Brain microvascular endothelial cell (primary cell): Measurements from ENCODE around the gene FGD1.
A peak's percentile ranks its signal among the peaks of the same experiment; 100 is the strongest.

ENCODE experiments used
- DNase-seq: peaks from one replicate; pipeline ENCODE4 v3.0.0-alpha.2; 2020
- H3K27ac ChIP-seq: fragments of 250-450 bp; sonication (Bioruptor Pico); 2 replicates; pipeline ENCODE4 v1.5.1; 2020; ENCODE audit warnings: mild to moderate bottlenecking, moderate library complexity
- H3K27me3 ChIP-seq: fragments of 250-450 bp; sonication (Bioruptor Pico); replicated peaks from 2 replicates; pipeline ENCODE4 v1.5.1; 2020; ENCODE audit warnings: mild to moderate bottlenecking
- H3K36me3 ChIP-seq: fragments of 250-450 bp; sonication (Bioruptor Pico); replicated peaks from 2 replicates; pipeline ENCODE4 v1.5.1; 2020; ENCODE audit warnings: mild to moderate bottlenecking
- H3K4me3 ChIP-seq: 2 replicates; pipeline ENCODE4 v1.5.1; 2011; ENCODE audit warnings: low read depth, mild to moderate bottlenecking, control low read depth, low read length, moderate library complexity
- in situ Hi-C: cut with HindIII; loops from 2 replicates; pipeline ENCODE4 v1.10.0; 2017; ENCODE audit warnings: low sequenced_read_pairs, low pct_ligation_motif_present
- TF ChIP-seq, protein P1 (sequence below): IDR thresholded peaks from 2 replicates; pipeline ENCODE4 v1.5.1; 2011; ENCODE audit warnings: low read depth, mild to moderate bottlenecking, moderate library complexity, low read length, control low read depth, inconsistent platforms; ENCODE audit errors: missing control alignments

FGD1 gene

DNA sequence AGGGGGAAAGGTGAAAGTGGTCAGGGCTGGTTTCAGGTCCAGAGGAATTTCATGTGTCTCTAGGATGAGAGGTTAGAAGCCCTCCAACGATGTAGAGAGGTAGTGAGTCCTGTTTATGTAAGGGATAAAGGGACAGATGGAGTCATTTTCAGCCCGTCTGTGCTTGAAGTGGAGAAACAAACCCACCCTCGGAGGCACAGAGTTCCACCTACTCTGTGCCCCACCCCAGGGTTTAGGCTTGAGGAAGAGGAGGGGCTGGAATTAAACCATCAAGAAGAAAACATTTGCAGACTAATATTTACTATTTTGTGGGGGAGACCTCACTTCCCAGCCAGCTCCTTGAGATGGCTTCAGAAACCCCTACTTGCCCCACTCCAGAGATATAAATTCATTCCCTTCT is 33.1 kb upstream of the FGD1 start:
- in situ Hi-C loops: no loop called here
- no peak for DNase-seq
- Histone ChIP-seq H3K27me3 (no peaks in the 10 kb centered on the region), H3K4me3 (peak overlapping the region; percentile 57), H3K27ac (no peak overlapping the region), H3K36me3 (no peaks in the 10 kb centered on the region)
- TF ChIP-seq, protein P1, sequence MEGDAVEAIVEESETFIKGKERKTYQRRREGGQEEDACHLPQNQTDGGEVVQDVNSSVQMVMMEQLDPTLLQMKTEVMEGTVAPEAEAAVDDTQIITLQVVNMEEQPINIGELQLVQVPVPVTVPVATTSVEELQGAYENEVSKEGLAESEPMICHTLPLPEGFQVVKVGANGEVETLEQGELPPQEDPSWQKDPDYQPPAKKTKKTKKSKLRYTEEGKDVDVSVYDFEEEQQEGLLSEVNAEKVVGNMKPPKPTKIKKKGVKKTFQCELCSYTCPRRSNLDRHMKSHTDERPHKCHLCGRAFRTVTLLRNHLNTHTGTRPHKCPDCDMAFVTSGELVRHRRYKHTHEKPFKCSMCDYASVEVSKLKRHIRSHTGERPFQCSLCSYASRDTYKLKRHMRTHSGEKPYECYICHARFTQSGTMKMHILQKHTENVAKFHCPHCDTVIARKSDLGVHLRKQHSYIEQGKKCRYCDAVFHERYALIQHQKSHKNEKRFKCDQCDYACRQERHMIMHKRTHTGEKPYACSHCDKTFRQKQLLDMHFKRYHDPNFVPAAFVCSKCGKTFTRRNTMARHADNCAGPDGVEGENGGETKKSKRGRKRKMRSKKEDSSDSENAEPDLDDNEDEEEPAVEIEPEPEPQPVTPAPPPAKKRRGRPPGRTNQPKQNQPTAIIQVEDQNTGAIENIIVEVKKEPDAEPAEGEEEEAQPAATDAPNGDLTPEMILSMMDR: no peak

DNA sequence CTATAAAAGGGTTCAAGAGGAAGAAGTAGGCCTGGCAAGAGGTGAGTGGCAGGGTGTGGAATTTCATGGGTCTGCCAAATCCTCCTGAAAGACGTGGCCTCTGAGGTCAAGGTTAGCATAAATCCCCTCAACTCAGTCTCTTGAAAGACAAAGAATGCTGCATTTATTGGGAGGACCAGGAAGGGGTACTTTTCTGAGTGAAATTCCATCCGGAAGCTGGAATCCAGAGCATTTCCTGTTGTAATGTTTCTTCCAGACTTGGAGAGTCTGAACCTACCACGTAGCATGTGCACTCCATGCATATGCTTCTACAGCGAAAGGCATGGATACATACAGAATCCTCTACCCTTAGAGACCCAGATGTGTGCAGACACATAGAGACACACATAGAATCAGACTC is 13.4 kb upstream of the FGD1 start:
- Histone ChIP-seq H3K27ac (no peak overlapping the region), H3K4me3 (no peak overlapping the region), H3K36me3 (no peaks in the 10 kb centered on the region), H3K27me3 (no peaks in the 10 kb centered on the region)
- TF ChIP-seq, protein P1: no peak
- in situ Hi-C loops: no loop called here
- no peak for DNase-seq

DNA sequence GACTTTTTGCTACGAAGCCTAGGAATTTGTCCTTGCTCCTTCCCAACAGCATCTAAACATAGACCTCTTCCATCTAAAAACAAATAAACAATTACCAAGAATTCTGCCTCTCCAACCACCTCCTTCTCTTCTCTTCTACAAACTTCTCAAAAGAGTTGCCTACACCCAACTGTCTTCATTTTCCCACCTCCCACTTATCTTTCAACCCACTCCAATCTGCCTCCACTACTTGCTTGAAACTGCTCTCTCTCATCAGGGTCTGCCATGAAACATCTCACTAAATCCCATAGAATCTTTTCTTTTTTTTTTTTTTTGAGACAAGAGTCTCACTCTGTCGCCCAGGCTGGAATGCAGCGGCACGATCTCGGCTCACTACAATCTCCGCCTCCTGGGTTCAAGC is 902 bp upstream of the FGD1 start:
- TF ChIP-seq, protein P1: no peak
- no peak for DNase-seq
- no peak overlapping the region for H3K4me3 ChIP-seq

DNA sequence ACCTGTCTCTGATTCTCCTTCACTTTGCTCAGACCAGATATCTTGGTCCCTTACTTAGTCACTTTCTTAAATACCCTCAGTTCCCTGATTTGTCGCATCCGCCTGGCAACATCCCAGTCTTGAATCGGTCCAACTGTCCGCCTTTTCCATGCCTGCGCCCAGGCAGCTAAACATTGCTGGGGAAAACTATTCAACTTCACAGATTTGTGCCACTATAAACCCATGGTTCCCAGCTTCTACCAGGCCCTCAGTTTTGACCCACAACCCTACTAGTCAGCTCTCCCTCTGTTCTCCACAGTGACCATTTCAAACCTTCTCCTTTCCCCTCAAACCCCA is 451 bp upstream of the FGD1 start:
- no peaks in the 10 kb centered on the region for H3K27me3 ChIP-seq
- H3K4me3 ChIP-seq: peak overlapping the region; percentile 66
- no peak for DNase-seq
- TF ChIP-seq, protein P1: no peak
- no peak overlapping the region for H3K27ac ChIP-seq
- in situ Hi-C loops: no loop called here
- H3K36me3 ChIP-seq: no peaks in the 10 kb centered on the region

More for the DNA sequence above, 902 bp upstream of the FGD1 start:
- in situ Hi-C loops: no loop called here
- Histone ChIP-seq H3K27ac (no peak overlapping the region), H3K27me3 (no peaks in the 10 kb centered on the region), H3K36me3 (no peaks in the 10 kb centered on the region)

DNA sequence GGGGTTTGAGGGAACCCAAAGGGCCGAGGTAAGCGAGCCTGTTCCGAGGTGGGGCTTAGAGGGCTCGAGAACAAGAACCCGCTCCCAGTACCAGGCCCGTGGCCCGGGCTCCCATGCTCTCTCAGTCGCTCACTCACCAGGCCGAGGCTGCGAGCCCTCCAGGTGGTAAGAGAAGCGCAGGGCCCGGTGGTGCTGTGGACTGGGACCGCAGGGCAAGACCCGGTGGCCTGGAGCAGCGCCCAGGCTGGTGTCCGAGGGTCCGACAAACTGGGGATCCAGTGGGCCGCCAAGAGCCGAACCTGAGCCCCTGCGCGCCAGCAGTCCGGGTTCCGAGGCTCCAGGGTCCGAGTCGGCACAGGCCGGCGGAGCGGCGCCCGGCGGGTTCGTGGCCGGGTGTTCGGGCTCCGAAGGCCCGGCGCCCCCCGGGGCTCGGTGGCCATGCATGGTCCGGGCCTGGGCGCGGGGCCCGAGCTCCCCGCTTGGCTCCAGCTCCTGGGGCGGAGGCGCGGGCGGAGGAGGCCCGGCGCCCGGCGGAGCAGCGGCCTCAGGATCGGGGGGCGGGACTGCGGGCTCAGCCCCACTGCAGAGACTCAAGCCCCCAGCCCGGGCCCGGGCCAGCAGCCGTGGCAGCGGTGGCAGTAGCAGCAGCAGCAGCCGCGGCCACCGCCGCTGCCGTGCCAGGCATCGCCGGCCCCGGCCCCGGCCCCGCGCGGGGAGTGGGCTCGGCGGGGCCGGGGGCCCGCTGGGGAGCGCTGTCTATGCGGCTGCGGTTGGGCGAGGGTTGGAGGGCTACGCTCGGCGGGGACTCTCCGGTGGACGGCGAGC is 833 bp downstream of the FGD1 start:
- TF ChIP-seq, protein P1: no peak
- Histone ChIP-seq H3K27ac (no peak overlapping the region), H3K27me3 (no peaks in the 10 kb centered on the region), H3K4me3 (peak overlapping the region; percentile 66), H3K36me3 (no peaks in the 10 kb centered on the region)
- in situ Hi-C loops: no loop called here
- DNase-seq: no peak
